DND-41 (cell line): ENCODE data around the gene ETF1.
"Not testable (repeated sequence)": the region's sequence is repeated elsewhere in the genome, so short reads cannot be mapped to it uniquely, and the experiment has no call there.

Source experiments
- ATAC-seq: fragments of 200-7000 bp; cut with Tn5 transposase; 3 replicates; pipeline ENCODE4 v1.9.1; 2021; ENCODE audit warnings: low read depth; ENCODE audit not compliant: insufficient read depth
- DNase-seq: peaks from one replicate; pipeline ENCODE4 v3.0.0-alpha.2; 2020
- H2AFZ ChIP-seq: 2 replicates; pipeline ENCODE4 v1.6.0; 2012; ENCODE audit warnings: low read depth, low read length
- H3K27ac ChIP-seq: 2 replicates; pipeline ENCODE4 v1.5.1; 2012; ENCODE audit warnings: low read length, inconsistent platforms
- H3K27me3 ChIP-seq: fragments of 200-600 bp; sonication (generic); 2 replicates; pipeline ENCODE4 v1.6.0; 2012; ENCODE audit warnings: low read length, mild to moderate bottlenecking, inconsistent platforms; ENCODE audit not compliant: insufficient read depth, poor library complexity
- H3K36me3 ChIP-seq: 2 replicates; pipeline ENCODE4 v1.5.1; 2012; ENCODE audit warnings: low read length, inconsistent platforms; ENCODE audit not compliant: insufficient read depth
- H3K4me1 ChIP-seq: 2 replicates; pipeline ENCODE4 v1.5.1; 2012; ENCODE audit warnings: mild to moderate bottlenecking, low read length; ENCODE audit not compliant: insufficient read depth
- H3K4me2 ChIP-seq: 2 replicates; pipeline ENCODE4 v1.6.0; 2012; ENCODE audit warnings: mild to moderate bottlenecking, moderate library complexity, low read length, inconsistent platforms; ENCODE audit not compliant: insufficient read depth
- H3K4me3 ChIP-seq, 2 experiments: fragments of 200-600 bp in 1 of 2; shearing (Covaris generic) in 1 of 2; 2 replicates each; pipeline ENCODE4 v1.5.1; 2012 to 2016; ENCODE audit warnings: inconsistent platforms in 2 of 2, low read length in 2 of 2, mild to moderate bottlenecking in 2 of 2, low read depth in 1 of 2, moderate library complexity in 1 of 2
- H3K79me2 ChIP-seq: 2 replicates; pipeline ENCODE4 v1.6.0; 2012; ENCODE audit warnings: low read length, inconsistent platforms; ENCODE audit not compliant: insufficient read depth
- H3K9ac ChIP-seq: 2 replicates; pipeline ENCODE4 v1.6.0; 2012; ENCODE audit warnings: low read depth, mild to moderate bottlenecking, inconsistent platforms, low read length, moderate library complexity
- H3K9me3 ChIP-seq: 2 replicates; pipeline ENCODE4 v1.5.1; 2012; ENCODE audit warnings: low read length, moderate library complexity, mild to moderate bottlenecking, inconsistent platforms; ENCODE audit not compliant: insufficient read depth, severe bottlenecking
- H4K20me1 ChIP-seq: 2 replicates; pipeline ENCODE4 v1.6.0; 2012; ENCODE audit warnings: low read length; ENCODE audit not compliant: insufficient read depth
- CTCF ChIP-seq: IDR thresholded peaks from 2 replicates; pipeline ENCODE4 v1.5.1; 2012; ENCODE audit warnings: borderline replicate concordance, low read length, moderate library complexity, mild to moderate bottlenecking; ENCODE audit not compliant: poor library complexity, severe bottlenecking; ENCODE audit errors: extremely low read depth
- EZH2 ChIP-seq: IDR thresholded peaks from 3 replicates; pipeline ENCODE4 v1.6.1; 2012; ENCODE audit warnings: borderline replicate concordance, low read depth, mild to moderate bottlenecking, moderate library complexity, low read length, inconsistent platforms; ENCODE audit not compliant: severe bottlenecking

The ETF1 gene

GRCh38 chr5:138515556-138516245 lies 27.3 kb downstream of the ETF1 start:
- peaks cover 28% of the 10 kb centered on the region; the same call in 1 of the 2 replicates for H4K20me1 ChIP-seq
- H3K27ac ChIP-seq, result no peak overlapping the region
- TF ChIP-seq CTCF, result no peak
- no peak for TF ChIP-seq EZH2
- H3K27me3 ChIP-seq, result no peaks in the 10 kb centered on the region
- no peak overlapping the region for H3K9ac ChIP-seq
- no peak overlapping the region for H3K4me3 ChIP-seq
- ATAC-seq, result no peak
- no peak for DNase-seq
- H3K4me1 ChIP-seq, result no peaks in the 10 kb centered on the region
- no peaks in the 10 kb centered on the region for H3K9me3 ChIP-seq
- no peak overlapping the region for H2AFZ ChIP-seq
- H3K36me3 ChIP-seq, result peaks cover 85% of the 10 kb centered on the region
- H3K4me2 ChIP-seq, result no peak overlapping the region
- H3K79me2 ChIP-seq, result peaks cover 34% of the 10 kb centered on the region

- Histone ChIP-seq H3K36me3 (peaks cover 95% of the 10 kb centered on the region), H3K79me2 (peaks cover 21% of the 10 kb centered on the region), H3K4me3 (no peak overlapping the region), H3K9ac (no peak overlapping the region), H3K27ac (no peak overlapping the region), H4K20me1 (peaks cover 21% of the 10 kb centered on the region; the same call in 1 of the 2 replicates), H3K4me1 (no peaks in the 10 kb centered on the region), H2AFZ (no peak overlapping the region), H3K9me3 (no peaks in the 10 kb centered on the region), H3K4me2 (no peak overlapping the region), H3K27me3 (no peaks in the 10 kb centered on the region)
- TF ChIP-seq CTCF, result no peak
- no peak for TF ChIP-seq EZH2
- ATAC-seq (no peak), DNase-seq (no peak)
These were observed 29.0 kb downstream of the ETF1 start for GRCh38 chr5:138514021-138514420.

- H3K4me3 ChIP-seq, result no peak overlapping the region
- no peak overlapping the region for H3K4me2 ChIP-seq
- ATAC-seq, result no peak
- H2AFZ ChIP-seq, result no peak overlapping the region
- H3K9me3 ChIP-seq, result no peaks in the 10 kb centered on the region
- no peaks in the 10 kb centered on the region for H3K4me1 ChIP-seq
- no peak for DNase-seq
- no peak overlapping the region for H3K27ac ChIP-seq
- H3K79me2 ChIP-seq, result no peaks in the 10 kb centered on the region
- no peaks in the 10 kb centered on the region for H3K27me3 ChIP-seq
- peaks cover 69% of the 10 kb centered on the region for H3K36me3 ChIP-seq
- peaks cover 15% of the 10 kb centered on the region; the same call in 1 of the 2 replicates for H4K20me1 ChIP-seq
- no peak overlapping the region for H3K9ac ChIP-seq
- TF ChIP-seq CTCF (no peak), EZH2 (no peak)
These were observed 34.1 kb downstream of the ETF1 start for GRCh38 chr5:138508958-138509357.

- not testable (repeated sequence) for H3K4me3 ChIP-seq, H3K4me1 ChIP-seq, ATAC-seq, H3K79me2 ChIP-seq, H3K4me2 ChIP-seq, H3K9me3 ChIP-seq, H3K27me3 ChIP-seq, H3K27ac ChIP-seq, H2AFZ ChIP-seq, H3K9ac ChIP-seq, DNase-seq
- peaks cover 54% of the 10 kb centered on the region for H3K36me3 ChIP-seq
- peaks cover 12% of the 10 kb centered on the region; the same call in 1 of the 2 replicates for H4K20me1 ChIP-seq
These were observed 35.6 kb downstream of the ETF1 start for GRCh38 chr5:138507485-138507884.
